Thyroid gland (tissue), 4 donors: ENCODE results near the gene TMIE. TPM values are rescaled to one million over a fixed set of nuclear protein-coding genes. Genes with fewer than 3 reads are reported as not detected.

Experiments
- DNase-seq, 2 donors: peaks; one replicate each; pipeline ENCODE4 v3.0.0-alpha.2; 2019
- H3K27ac ChIP-seq, 3 donors: fragments of 200-600 bp; sonication (generic); 1 replicate in 2 of 3; 2 replicates in 1 of 3; pipeline ENCODE4 v1.5.1; 2016 to 2019; ENCODE audit warnings: mild to moderate bottlenecking in 1 of 3, moderate library complexity in 1 of 3
- H3K27me3 ChIP-seq: fragments of 200-600 bp; sonication (generic); one replicate; pipeline ENCODE4 v1.5.1; 2019
- H3K36me3 ChIP-seq, 2 donors: fragments of 200-600 bp; sonication (generic); one replicate each; pipeline ENCODE4 v1.5.1; 2016 to 2019
- H3K4me1 ChIP-seq, 2 donors: fragments of 200-600 bp; sonication (generic); one replicate each; pipeline ENCODE4 v1.5.1; 2017 to 2019
- H3K4me3 ChIP-seq, 3 donors: fragments of 200-600 bp; sonication (generic); replicated peaks in 1 of 3; 1 replicate in 2 of 3; 2 replicates in 1 of 3; pipeline ENCODE4 v1.5.1; 2016; ENCODE audit warnings: mild to moderate bottlenecking in 1 of 3
- H3K9me3 ChIP-seq: fragments of 200-600 bp; sonication (generic); one replicate; pipeline ENCODE4 v1.5.1; 2017
- CTCF ChIP-seq, 6 experiments: fragments of 200-600 bp in 3 of 6; fragments of 450-650 bp in 3 of 6; sonication (generic) in 3 of 6; IDR thresholded peaks; one replicate each; pipeline ENCODE4 v1.5.1; 2016 to 2019; ENCODE audit warnings: antibody characterized with exemption in 6 of 6, mild to moderate bottlenecking in 2 of 6, inconsistent platforms in 1 of 6, moderate library complexity in 1 of 6
- POLR2A ChIP-seq, 2 donors: fragments of 450-650 bp; IDR thresholded peaks; one replicate each; pipeline ENCODE4 v1.6.1; 2017; ENCODE audit warnings: antibody characterized with exemption in 2 of 2, mild to moderate bottlenecking in 2 of 2, moderate library complexity in 1 of 2
- WGBS, 2 donors: methylation state at CpG; one replicate each; pipeline ENCODE4 v1.1.5; 2017; 5-methylcytosine and 5-hydroxymethylcytosine counted together
- intact Hi-C: fragments of 100-400 bp; cut with DNase I; formaldehyde crosslinking; loops from one replicate; pipeline ENCODE4 v1.15.1; 2023
- total RNA-seq, 4 donors: library from RNA; depleted of rRNA; stranded (reverse); fragments of >200 nt; gene quantifications; one replicate each; pipeline ENCODE4 v1.2.3, GENCODE V29; 2016

Gene TMIE
- total RNA-seq, 4 donors from 2014 or later: 0.83 to 1.3 (median 1.1) TPM; not detected in 1

- WGBS, 2 donors: 85 to 94% methylated on average over 4 of the region's 4 CpGs
- Histone ChIP-seq H3K36me3 (no peaks in the 10 kb centered on the region), H3K27me3 (no peaks in the 10 kb centered on the region), H3K27ac (no peak overlapping the region), H3K4me1 (no peaks in the 10 kb centered on the region), H3K4me3 (no peak overlapping the region), H3K9me3 (no peaks in the 10 kb centered on the region)
- no peak for DNase-seq
- no peak for TF ChIP-seq POLR2A (IDR thresholded peaks at IDR 0.05)
- TF ChIP-seq CTCF (IDR thresholded peaks at IDR 0.05): no peak
- intact Hi-C loops: no loop called here
Observed at GRCh38 chr3:46719735-46720271, 18.6 kb downstream of the TMIE start.

GRCh38 chr3:46721009-46721408 is 19.8 kb downstream of the TMIE start:
- no peak for DNase-seq
- H3K36me3 ChIP-seq: no peaks in the 10 kb centered on the region
- no peaks in the 10 kb centered on the region for H3K27me3 ChIP-seq
- TF ChIP-seq CTCF (IDR thresholded peaks at IDR 0.05) (no peak), POLR2A (IDR thresholded peaks at IDR 0.05) (no peak)
- intact Hi-C loops: no loop called here
- H3K27ac ChIP-seq: no peak overlapping the region
- H3K9me3 ChIP-seq: no peaks in the 10 kb centered on the region
- H3K4me3 ChIP-seq: no peak overlapping the region
- H3K4me1 ChIP-seq: no peaks in the 10 kb centered on the region
- 97 to 98% methylated on average over 2 of the region's 2 CpGs for WGBS, 2 donors

GRCh38 chr3:46722443-46722842 is 21.3 kb downstream of the TMIE start:
- DNase-seq: no peak
- intact Hi-C loops: no loop called here
- Histone ChIP-seq H3K4me3 (no peak overlapping the region), H3K9me3 (no peaks in the 10 kb centered on the region), H3K27me3 (no peaks in the 10 kb centered on the region), H3K27ac (no peak overlapping the region), H3K4me1 (no peaks in the 10 kb centered on the region), H3K36me3 (no peaks in the 10 kb centered on the region)
- 91 to 94% methylated on average over 5 of the region's 5 CpGs for WGBS, 2 donors
- TF ChIP-seq POLR2A (IDR thresholded peaks at IDR 0.05): no peak
- no peak for TF ChIP-seq CTCF (IDR thresholded peaks at IDR 0.05)

- Histone ChIP-seq H3K4me3 (no peak overlapping the region), H3K27me3 (no peaks in the 10 kb centered on the region), H3K36me3 (no peaks in the 10 kb centered on the region), H3K4me1 (no peaks in the 10 kb centered on the region), H3K9me3 (no peaks in the 10 kb centered on the region), H3K27ac (no peak overlapping the region)
- no peak for DNase-seq
- WGBS, 2 donors: 82 to 86% methylated on average over 4 of the region's 4 CpGs
- TF ChIP-seq CTCF (IDR thresholded peaks at IDR 0.05) (no peak), POLR2A (IDR thresholded peaks at IDR 0.05) (no peak)
- intact Hi-C loops: no loop called here
Observed at GRCh38 chr3:46724424-46724823, 23.2 kb downstream of the TMIE start.

- WGBS, 2 donors: 56% methylated on average over 6 of the region's 6 CpGs
- H3K4me3 ChIP-seq: no peak overlapping the region
- no peaks in the 10 kb centered on the region for H3K36me3 ChIP-seq
- H3K27ac ChIP-seq: no peak overlapping the region
- DNase-seq: peak; percentile 12 to 13
- H3K27me3 ChIP-seq: no peaks in the 10 kb centered on the region
- H3K9me3 ChIP-seq: no peaks in the 10 kb centered on the region
- TF ChIP-seq POLR2A (IDR thresholded peaks at IDR 0.05) (no peak), CTCF (IDR thresholded peaks at IDR 0.05) (no peak)
- intact Hi-C loops: no loop called here
- no peaks in the 10 kb centered on the region for H3K4me1 ChIP-seq
Observed at GRCh38 chr3:46725621-46726314, 24.6 kb downstream of the TMIE start.
